ENCODE data around the gene IVL.
A peak's percentile ranks its signal among the peaks of the same experiment; 100 is the strongest.

IVL gene

DNA sequence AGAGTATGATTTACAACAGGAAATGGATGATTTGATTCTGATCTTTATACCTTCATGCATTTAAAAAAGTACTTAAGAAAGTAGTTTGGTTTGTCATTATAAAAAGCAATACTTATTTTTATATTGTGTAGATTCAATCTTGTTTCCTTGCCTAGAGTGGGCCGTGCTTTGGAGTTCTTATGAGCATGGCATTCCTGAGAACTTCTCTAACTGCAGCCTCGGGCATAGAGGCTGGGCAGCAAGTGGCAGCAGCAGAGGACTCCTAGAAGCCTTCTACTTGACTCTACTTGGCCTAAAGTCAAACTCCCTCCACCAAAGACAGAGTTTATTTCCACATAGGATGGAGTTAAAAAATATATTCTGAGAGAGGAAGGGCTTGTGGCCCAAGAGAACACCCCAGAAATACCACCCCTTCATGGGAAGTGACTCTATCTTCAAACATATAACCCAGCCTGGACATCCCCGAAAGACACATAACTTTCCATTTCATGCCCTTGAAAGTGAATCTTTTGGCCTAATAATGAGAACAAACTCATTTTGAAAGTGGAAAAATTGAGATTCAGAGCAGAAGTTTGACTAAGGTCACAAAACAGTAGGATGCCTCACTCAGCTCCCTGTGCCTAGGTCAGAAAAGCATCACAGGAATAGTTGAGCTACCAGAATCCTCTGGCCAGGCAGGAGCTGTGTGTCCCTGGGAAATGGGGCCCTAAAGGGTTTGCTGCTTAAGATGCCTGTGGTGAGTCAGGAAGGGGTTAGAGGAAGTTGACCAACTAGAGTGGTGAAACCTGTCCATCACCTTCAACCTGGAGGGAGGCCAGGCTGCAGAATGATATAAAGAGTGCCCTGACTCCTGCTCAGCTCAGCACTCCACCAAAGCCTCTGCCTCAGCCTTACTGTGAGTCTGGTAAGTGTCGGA lies at the start of gene IVL:
Gene IVL, plus strand, starts transcription at position 861 of the 916 bp plus-strand sequence. CDS start 1,252 bp downstream, outside the sequence.
- no peak for DNase-seq (ENCODE audit: low read depth)

GRCh38 chr1:152859696-152860095 lies 48.6 kb upstream of the IVL start, which contains the start of gene LCE7A:
Gene LCE7A, plus strand, starts transcription at chr1:152859996. Its CDS starts 702 bp downstream, at chr1:152860698.
- DNase-seq (ENCODE audit: low read depth): no peak

DNA sequence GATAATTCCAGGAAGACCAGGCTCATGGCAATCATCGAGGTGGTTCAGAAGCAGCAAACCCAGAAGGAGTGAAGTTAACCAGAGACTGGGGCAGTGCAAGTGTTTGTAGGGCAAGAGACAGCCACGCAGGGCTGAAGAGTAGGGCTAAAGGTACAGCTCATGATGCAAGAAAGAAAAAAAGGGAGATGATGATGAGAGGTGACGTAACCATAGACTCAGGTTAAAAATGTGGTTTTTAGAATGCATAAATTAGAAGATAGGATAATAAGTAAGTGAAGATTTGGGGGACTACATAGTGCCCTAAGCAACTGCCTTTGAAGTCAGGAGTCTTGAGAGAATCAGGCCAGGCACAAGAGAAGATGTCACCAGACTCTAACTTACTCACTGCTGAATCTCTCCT lies 48.2 kb upstream of the IVL start:
- no peak for DNase-seq (ENCODE audit: low read depth)

DNA sequence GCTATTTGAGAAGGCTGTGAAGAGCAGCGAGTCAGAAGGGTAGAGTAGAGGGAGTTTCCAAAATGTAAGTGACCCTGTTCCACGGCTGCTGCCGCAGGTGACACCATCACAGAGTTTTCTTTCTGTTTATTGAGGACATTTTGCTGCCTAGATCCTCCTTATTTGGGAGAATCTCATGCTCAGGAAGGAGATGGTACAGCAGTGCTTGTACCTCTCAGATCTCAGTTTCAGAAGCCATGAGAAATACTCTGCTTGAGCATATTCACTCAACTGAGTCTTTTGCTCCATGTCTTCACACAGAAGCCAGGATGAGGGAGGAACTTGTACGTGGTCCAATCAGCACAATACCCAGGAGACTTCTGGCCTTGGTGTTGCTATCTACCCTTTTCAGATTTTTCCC lies 47.0 kb upstream of the IVL start:
- no peak for DNase-seq (ENCODE audit: low read depth)

GRCh38 chr1:152864443-152864842 lies 43.9 kb upstream of the IVL start:
- DNase-seq (ENCODE audit: low read depth): no peak

GRCh38 chr1:152866321-152866720 lies 42.0 kb upstream of the IVL start:
- DNase-seq (ENCODE audit: low read depth): no peak

DNA sequence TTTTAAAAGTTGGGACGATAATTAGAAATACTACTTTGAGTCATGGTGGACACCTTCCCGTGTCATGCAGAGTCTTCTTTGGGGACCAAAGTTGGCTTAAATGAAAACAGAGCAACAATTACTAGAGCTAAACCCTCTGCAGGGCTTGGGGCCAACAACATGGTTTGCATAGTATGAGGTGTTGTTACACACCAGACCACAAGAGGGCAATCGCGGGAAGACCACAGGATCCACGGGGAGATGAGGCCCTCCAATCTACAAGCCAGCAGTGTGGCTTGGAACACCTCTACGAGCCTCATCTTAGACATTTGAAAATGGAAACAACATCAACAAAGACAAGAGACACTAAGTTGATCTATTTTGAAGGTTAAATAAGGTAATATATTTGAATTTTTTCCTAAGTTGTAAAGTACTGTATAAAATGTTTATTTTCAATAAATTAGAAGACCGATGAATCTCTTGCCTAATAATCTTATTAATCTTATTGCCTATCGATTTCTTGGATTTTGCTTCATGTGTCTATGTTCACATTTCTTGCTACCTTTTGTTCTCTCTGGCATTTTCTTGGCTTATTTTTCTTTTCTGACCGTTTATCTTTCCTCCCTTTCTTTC lies 38.4 kb upstream of the IVL start:
- DNase-seq (ENCODE audit: low read depth): peak; percentile 14

DNA sequence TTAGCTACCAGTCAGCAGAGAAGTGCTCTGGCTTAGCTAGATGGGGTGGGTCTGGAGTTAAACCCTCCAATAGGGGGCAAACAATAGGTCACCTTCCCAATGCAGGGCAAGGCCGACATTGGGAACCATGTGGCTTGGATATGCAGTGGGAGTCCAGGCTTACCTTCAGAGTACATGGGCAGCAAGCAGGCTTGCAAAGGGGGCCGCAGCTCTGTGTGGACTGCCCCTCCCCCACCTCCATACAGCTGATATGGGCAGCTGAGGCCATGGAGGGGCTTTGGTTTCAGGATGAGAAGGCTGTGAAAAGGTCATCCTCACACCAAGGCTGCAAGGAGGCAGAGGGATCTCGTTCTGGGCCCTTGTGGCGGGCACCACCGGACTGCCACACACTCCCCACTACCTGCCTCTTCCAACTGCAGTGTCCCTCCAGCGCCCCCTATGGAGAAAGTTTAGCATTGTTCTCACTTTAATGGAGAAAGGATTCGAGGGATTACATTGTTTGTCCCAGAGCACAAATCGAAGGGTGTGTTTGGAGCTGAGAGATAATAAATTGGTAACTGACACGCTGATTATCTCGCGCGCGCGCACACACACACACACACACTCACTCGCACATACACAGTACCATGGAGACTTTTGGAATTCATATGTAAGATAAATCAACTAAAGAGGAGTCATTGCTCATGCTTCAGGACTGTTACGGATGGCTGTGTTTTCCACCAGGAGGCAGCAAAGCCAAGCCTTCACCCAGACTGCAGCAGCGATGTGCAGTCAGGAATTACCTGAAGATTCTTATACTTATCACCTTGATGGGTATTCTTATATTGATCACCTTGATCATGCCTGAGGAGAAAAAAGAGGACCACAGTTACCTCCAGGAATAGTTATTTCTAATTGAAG lies 37.3 kb upstream of the IVL start:
- DNase-seq (ENCODE audit: low read depth): no peak

GRCh38 chr1:152871731-152872126 lies 36.6 kb upstream of the IVL start:
- no peak for DNase-seq (ENCODE audit: low read depth)

GRCh38 chr1:152873495-152873894 lies 34.9 kb upstream of the IVL start:
- DNase-seq (ENCODE audit: low read depth): no peak

DNA sequence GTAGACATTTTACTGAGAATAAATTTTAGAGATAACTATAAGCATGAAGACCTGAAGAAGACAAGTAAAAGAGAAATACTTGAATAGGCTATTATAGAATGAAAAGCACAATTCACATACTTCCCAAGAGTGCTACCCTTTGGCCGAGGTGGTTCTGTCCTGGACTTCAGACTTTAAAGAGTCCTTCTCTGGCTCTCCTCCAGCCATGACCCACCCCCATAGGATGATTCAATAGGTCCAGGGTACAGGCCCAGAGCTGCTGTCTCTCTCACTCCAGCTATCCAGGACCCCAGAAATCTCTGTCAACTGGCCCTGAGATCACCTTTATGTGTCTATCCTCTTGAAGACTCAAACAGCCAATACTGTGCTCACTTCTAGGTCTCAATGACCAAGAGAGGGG lies 31.5 kb upstream of the IVL start:
- no peak for DNase-seq (ENCODE audit: low read depth)

DNA sequence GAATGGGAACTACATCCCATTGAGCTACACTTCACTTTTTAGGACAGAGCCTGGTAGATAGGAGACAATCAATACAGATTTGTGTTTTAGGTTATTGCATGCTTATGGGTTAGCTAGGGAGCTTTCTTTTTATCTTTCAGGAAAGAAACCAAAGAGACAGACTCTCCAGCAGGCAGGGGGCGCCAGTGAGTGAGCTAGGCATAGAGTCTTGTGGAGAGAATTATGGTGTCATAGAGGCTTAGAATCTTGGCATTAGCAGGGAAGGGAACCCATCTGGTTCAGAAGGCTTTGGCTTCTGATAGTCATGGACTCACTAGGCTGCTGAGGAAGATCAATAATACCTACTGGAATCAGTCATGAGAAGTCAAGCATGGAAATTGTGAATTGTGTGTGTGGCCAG lies 30.3 kb upstream of the IVL start, which contains the start of gene SMCP:
Gene SMCP, plus strand, starts transcription at position 281 of the 400 bp plus-strand sequence. CDS start 6,101 bp downstream, outside the sequence.
- no peak for DNase-seq (ENCODE audit: low read depth)

DNA sequence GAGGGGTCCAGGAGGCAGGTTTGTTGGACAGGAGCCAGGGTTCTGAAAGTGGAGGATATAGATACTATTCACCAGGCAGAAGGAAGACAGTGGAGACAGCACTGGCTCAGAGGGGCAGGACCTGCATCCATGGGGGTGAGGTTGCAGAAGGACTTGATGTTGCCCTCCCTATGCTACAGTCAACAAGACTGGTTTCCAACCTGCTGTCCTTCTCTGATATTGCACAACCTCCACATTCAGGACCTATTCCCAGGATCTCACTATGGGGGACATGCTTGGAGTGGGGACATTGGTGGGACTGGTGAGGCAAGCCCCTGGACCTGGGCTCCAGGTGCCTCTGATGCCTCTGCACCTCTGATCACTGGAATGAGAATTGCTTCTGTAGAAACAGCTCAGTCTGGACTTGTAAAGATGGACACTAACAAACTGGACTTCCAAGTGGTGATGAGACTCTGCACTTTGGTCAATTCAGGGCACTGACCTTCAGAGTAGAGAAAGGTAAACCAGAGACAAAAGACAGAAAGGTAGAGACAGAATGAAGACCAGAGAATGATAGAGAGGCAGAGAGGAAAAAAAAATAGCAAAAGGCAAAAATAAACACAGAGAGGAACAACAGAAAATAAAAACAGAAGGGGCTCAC lies 28.7 kb upstream of the IVL start:
- no peak for DNase-seq (ENCODE audit: low read depth)

GRCh38 chr1:152880316-152880715 lies 28.0 kb upstream of the IVL start:
- DNase-seq (ENCODE audit: low read depth): no peak

DNA sequence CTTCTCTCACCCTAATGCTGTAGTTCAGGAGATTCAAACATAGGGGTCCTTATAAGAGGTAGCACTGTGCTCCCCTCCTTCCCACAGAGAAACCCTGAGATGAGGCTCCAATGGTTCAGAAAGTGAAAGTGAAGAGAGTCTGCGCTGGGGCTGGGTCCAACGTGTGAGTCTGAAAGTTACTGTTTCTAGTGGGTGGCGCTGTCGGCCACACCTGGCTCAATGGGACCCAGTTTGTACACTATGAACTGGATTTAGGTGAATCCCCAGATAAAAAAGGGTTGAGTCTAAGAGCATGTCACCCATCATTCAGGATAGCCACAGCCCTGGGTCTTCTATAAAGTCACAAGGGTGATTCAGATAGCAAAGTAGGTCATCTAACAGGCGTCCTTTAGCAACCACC lies 27.4 kb upstream of the IVL start:
- no peak for DNase-seq (ENCODE audit: low read depth)

DNA sequence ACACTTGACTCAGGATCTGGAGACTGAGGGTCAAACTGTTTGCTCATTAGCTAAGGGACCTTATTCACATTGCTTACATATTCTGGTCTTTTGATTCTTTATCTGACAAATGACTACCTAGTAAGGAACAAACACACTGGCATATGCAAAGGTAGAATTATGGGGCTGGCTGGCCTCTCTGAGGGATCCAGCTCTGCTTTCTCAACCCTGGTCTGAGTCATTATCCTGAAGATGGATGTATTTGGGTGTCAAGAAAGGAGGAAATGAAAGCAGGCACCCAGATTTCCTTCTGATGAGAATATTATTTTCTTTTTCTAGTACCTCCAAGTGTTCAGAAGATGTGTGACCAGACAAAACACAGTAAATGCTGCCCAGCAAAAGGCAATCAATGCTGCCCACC lies 24.3 kb upstream of the IVL start:
- no peak for DNase-seq (ENCODE audit: low read depth)

- DNase-seq (ENCODE audit: low read depth): no peak
These were observed 23.8 kb upstream of the IVL start for GRCh38 chr1:152884506-152884905.

- no peak for DNase-seq (ENCODE audit: low read depth)
These were observed 23.3 kb upstream of the IVL start for GRCh38 chr1:152884966-152885624.

DNA sequence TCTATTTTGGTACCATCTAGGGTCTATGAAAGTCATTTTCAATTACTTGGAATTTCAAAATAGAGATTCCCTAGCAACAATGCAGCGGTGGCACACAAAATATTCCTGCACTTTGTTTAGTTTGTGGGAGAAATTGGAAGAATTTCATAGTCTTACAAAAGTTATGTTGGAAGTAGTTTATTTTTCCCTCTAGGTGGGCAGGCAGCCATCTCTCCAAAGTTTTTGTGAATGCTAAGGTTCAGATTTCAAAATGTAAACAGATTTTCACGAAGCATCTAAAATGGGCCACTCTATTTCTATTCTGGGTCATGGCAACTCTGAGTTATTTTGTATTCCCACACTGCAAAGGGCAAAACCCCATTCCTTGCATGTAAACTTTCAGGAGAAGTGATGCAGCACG lies 22.3 kb upstream of the IVL start:
- no peak for DNase-seq (ENCODE audit: low read depth)

GRCh38 chr1:152886758-152887409 lies 21.5 kb upstream of the IVL start:
- DNase-seq (ENCODE audit: low read depth): no peak

DNA sequence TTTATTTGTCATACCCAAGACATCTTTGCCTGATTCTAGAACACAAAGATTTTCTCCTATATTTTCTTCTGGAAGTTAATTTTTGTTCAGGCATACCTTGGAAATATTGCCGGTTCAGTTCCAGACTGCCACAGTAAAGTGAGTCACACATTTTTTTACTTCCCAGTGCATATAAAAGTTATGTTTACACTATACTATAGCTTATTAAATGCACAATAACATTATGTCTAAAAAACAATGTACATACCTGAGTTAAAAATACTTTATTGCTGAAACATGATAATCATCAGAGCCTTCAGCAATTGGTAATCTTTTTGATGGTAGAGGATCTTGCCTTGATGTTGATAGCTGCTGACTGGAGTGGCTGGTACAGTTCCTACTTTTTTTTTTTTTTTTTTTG lies 20.2 kb upstream of the IVL start:
- no peak for DNase-seq (ENCODE audit: low read depth)
